ENCODE measurements around the gene EGFL7.
A peak's percentile ranks its signal among the peaks of the same experiment; 100 is the strongest.
"Not testable (repeated sequence)": the region's sequence is repeated elsewhere in the genome, so short reads cannot be mapped to it uniquely, and the experiment has no call there.

Gene EGFL7

GRCh38 chr9:136625101-136626065 lies 37.3 kb upstream of the EGFL7 start:
- no peak for DNase-seq

DNA sequence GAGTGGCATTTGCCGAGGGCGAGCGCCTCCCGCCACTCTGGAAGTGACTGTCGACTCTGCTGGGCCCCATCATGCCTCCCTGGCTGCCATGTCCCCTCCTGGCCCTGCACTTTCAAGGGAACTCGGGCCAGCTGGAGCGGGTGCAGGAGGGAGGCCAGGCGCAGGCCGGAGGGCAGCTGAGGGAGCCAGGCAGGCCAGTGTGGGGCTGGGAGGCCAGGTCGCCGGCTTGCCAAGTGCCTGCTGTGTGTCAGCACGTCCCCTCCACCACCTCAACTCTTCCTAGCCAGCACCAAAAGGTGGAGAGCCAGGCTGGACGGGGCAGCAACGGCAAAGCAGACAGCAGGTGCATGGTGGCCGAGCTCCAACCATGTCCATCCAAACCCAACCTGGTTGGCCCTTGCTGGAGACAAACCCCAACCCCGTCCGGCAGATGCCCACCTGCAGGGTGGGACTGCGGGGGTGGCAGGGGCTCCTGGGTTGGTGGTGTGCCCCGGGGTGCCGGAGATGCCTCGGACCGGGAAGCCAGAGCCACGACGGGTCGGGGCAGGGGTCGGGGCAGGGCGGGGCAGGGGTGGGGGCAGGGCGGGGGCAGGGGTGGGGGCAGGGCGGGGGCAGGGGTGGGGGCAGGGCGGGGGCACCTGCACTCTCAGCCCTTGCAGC lies 36.5 kb upstream of the EGFL7 start:
- DNase-seq, result no peak

- DNase-seq, result no peak
Measured at GRCh38 chr9:136626740-136627642, 35.7 kb upstream of the EGFL7 start.

GRCh38 chr9:136627703-136628102 lies 35.0 kb upstream of the EGFL7 start:
- no peak for DNase-seq

DNA sequence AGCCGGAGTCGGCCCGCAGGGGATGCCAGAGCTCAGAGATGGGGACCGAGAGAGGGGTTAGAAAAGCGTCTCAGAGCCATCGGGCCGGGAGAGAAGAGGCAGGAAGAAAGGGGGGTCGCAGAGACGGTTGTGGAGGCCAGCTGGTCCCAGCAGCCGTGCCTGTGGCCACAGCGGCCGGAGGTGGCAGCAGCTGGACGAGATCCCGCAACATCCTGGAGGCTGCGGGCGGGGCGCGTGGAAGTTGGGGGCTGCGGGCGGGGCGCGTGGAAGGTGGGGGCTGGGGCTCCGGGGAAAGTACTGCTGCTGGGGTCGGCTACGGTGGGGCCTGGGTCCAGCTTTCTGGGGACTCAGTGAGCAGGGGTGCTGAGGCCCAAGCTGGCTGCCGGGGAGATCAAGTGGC lies 34.4 kb upstream of the EGFL7 start:
- no peak for DNase-seq

GRCh38 chr9:136629001-136629878 lies 33.5 kb upstream of the EGFL7 start:
- no peak for DNase-seq

DNA sequence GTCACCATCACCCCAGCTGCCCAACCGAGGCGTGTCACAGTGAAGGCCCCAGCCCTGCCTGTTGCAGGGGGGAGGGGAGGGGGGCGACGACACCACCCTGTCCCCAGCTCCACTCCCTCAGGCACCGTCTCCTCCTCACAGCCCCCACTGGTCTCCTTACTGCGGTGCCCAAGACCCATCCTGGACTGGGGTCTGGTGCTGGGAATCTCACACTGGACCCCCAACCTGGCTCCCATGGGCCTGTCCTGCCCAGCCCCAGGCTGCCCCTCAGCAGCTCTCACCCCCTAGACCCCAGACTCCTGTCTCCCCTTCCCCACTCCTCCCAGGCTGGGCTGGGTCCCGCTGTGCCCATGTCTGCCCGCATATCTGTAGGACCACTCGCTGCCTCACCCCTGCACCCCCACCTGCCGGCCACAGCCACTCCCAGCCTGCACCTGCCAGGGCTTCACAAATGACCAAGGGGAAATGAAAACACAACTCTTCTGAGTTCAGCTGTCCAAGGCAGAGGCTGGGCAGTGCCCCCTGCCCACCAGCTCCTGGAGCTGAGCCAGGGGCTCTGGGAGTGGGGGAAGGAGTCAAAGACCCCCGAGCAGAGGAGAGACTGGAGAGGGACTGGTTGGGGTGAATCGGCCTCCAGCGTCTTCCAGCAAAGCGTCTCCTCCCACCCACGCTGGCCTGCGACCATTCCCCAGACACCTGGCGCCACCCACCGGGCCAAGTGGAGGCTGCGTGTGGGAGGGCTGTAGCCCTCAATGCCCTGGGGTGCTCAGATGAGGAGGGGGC lies 32.6 kb upstream of the EGFL7 start:
- DNase-seq, result peak; percentile 73

DNA sequence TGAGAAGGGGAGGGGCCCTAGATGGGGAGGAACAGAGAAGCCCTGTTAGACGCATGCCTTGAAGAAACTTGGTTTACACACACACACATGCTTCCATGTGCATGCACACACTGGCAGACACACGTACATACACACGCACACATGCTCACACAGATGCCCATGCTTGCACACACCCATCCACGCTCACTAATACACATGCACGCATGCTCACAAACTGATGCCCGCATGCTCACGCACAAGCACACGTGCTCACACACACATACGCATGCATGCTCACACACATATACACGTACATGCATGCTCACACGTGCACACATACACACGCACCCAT lies 32.1 kb upstream of the EGFL7 start:
- no peak for DNase-seq

DNA sequence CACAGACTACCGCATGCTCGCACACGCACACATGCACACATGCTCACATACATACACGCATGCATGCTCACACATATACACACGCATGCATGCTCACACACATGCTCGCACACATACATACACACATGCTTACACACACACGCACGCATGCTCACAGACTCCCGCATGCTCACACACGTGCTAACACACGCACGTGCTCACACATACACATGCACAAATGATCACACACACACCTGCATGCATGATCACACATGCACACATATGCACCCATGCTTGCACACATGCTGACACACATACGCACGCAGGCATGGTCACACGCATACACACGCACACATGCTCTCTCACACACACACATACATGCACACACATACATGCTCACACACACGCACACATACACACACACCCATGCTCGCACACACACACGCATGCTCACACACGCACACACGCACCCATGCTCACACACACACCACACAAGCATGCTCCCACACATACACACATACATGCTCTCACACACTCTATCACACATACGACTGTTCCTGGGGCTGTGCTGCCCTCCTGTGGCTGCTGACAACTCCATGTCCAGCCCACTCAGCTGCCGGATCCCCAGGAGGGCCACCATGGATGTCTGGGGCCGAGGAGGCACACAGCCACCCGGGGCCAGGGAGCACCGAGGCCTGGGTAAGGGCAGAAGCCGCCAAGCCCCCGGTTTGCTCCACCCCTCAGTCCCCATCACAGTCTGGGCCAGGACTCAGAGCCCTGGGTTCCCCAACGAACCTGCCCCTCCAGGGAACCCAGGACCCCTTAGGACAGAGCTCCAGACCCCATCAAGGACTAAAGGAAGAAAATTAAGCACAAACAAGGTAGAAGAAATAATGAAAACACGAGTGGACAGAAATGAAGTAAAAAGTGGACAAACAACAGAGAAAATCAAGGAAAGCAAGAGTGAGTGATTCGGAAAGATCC lies 31.4 kb upstream of the EGFL7 start:
- DNase-seq, result peak; percentile 86

DNA sequence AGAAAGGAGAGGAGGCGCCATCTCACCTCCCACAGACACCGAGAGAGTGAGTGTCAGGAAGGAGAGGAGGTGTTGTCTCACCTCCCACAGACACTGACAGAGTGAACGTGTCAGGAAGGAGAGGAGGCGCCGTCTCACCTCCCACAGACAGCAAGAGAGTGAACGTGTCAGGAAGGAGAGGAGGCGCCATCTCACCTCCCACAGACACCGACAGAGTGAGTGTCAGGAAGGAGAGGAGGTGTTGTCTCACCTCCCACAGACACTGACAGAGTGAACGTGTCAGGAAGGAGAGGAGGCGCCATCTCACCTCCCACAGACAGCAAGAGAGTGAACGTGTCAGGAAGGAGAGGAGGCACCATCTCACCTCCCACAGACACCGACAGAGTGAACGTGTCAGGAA lies 30.6 kb upstream of the EGFL7 start:
- DNase-seq, result peak; percentile 25

- DNase-seq, result not testable (repeated sequence)
Measured at GRCh38 chr9:136632491-136633106, 30.1 kb upstream of the EGFL7 start.

- no peak for DNase-seq
Measured at GRCh38 chr9:136634904-136635303, 27.8 kb upstream of the EGFL7 start.

DNA sequence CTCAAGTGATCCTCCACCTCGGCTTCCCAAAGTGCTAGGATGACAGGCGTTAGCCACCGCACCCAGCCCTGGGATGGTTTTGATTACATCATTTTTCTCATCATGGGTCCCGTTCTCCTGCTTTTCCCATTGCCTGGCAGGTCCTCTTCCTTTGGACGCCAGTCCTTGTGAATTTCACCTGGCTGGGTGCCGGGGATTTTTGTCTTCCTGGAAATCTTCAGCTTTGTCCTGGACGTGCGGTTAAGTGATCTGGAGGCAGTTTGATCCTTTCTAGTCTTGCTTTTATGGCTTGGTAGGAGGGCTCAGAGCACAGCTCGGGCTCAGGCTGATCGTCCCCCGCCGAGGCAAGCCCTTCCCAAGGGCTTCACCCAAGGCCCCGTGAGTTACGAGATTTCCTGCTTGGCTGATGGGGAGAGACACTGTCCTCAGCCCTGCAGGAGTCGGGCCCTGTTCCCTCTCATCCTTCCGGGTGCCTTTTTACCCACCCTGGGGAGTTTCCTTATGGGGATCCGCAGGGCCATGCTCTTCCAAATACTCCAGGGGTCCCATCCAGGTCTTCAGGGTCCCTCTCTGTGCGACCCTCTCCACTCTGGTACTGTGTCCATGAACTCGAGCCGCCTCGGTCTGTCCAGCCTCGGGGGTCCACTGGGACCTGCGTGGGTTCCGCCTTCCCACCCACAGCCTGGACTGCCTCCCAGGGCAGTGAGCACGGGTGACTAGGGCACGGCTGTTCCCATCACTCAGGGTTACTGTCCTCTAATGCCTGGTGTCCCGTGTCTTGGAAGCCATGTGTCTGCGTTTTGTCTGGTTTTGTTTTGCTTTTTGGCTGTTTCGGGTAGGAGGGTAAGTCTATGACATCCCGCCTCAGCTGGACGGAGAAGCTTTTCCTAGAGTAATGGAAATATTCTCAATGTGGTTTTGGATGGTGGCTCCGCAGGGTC lies 22.3 kb upstream of the EGFL7 start:
- DNase-seq, result no peak

- no peak for DNase-seq
Measured at GRCh38 chr9:136642439-136642921, 20.2 kb upstream of the EGFL7 start.

- DNase-seq, result no peak
Measured at GRCh38 chr9:136643596-136644342, 18.9 kb upstream of the EGFL7 start.

- no peak for DNase-seq
Measured at GRCh38 chr9:136644343-136644592, 18.4 kb upstream of the EGFL7 start.

DNA sequence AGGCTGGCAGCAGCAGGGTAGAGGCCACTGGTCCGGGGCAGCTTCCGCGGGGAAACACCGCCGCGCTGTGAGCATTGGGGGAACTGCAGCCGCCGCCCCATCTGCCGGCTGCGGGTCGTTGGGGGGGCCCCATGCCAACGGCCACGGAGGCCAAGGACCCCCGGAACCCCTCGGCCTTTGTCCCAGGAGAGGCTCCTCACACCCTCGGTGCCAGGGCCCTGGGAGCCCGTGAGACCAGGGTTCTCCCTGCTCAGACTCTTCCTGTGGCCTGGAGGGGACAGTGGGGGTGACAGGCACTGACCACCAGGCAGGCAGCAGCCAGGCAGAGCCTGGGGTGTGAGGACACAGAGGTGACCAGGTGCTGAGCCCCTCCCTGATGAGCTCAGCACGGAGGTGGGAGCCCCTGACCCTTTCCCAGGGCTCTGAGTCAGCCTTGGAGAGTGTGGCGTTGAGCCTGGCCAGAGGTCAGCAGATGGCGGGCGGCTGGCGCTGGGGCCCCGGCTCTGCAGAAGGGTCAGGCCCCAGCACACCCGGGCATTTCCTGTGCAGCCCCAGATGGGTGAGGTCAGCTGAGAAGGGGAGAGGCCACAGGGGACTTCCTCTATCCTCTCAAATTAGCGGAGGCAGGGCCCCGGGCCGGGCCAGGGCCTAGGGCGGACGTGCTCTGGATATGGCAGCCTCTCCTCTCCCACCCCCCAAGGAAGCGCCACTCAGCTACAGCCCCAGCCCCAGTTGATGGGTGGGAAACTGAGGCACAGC lies 17.9 kb upstream of the EGFL7 start:
- peak; percentile 72 for DNase-seq

Data from CD4-positive, alpha-beta T cell treated with Interleukin-6 for 4 hours (primary cell).